HG03175 (cell line): Measurements from ENCODE around the gene KLHL12.

Source experiments
- ATAC-seq: cut with Tn5 transposase; IDR thresholded peaks from one replicate; pipeline ENCODE4 v1.9.1; 2021; ENCODE audit warnings: mild to moderate bottlenecking, moderate library complexity; ENCODE audit not compliant: unreplicated experiment

KLHL12 gene

DNA sequence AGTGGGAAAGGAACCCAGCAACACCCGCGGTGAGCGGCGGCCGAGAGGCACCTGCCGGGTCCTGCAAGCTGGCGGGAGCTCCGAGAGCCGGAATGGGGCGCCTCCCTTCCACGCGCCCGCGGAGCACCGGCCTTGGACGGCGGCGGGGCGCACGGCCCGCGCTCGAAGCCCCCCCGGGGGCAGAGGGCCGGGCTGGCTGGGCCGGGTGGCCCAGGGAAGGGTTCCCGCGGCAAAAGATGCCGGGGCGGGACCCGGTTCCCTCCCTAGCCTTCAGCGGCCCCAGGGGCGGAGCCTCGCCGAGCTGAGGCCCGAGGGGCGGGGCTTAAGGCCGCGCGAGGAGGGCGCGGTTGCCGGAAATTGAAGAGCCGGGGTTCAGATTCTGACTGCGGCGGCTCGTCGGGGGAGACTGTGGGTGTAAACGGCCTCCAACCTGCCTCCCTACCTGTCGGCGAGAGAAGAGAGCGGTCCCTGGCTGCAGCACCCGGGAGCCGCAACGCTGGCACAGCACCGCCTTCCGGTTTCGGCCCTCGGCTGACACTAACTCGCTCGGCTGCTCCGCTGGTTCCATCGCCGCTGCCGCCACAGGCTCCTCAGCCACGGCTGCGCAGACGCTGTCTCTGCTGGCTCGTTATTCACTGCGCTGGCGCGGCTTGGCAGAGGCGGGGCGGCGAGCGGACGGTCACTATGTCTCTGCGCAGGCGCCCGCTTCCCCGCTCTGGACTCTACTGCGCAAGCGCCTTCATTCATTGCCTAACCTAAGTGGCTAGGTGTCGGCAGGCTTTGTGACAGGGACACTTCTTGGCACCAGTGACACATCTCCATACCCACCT lies 38.3 kb downstream of the KLHL12 start, which contains the start of gene RABIF:
RABIF (minus strand) TSS at position 619 of the 830 bp plus-strand sequence; CDS start at position 568, 51 bp downstream.
- ATAC-seq: peak; percentile 89

DNA sequence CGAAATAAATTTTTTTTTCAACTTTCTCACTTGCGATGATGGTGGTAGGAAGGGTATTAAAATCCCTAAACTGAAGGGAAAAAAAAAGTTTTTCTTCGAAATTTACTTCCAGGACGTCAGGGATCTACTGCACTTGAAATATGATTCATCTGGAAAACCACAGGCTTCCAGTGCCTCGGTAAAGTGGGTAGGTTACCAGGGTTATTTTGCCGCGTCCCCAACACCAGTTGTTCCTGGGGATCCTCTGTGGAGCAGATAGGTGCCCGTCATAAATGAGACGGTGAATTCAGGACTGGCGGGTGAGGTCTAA lies 38.9 kb downstream of the KLHL12 start:
- ATAC-seq: no peak

DNA sequence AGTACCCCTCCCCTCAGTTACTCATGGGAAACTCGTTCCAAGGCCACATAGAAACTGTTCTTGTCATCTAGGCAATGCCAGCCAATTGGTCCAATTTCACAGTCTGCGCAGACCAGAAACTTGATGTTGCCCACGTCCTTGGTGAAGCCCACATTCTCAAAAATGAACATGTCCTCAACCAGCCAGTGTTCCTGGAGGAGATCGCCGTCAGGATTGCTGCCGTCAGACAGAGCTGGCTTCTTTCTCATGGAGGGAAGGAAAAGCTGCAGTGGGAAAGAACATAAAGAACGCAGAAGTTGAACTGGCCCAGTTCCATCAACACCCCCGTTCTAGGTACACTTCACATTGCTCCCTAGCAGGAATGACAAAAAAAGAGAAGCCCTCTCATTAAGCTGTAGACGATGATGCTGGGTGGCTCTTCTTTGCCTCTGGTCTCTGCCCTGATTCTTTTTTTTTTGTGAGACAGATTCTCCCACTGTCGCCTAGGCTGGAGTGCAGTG lies 46.0 kb downstream of the KLHL12 start:
- no peak for ATAC-seq

DNA sequence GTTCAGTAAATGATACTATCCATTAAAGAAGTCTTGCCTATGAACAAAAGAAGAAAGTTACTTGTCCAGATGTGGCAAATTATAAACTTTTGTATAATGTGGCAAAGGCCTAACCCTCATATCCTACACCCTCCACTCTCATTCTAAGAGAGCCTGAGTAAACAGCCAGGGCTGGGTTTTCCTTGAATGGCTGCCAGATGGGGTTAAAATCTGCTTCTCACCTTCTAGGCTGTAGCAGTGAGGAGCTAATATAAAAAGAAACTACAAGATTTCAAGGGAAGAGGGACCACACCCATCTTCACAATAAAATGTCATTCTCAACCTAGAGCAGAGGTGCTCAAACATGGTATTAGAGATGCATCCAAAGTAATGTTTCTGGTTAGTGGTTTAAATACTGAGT lies 47.0 kb downstream of the KLHL12 start:
- ATAC-seq: no peak

DNA sequence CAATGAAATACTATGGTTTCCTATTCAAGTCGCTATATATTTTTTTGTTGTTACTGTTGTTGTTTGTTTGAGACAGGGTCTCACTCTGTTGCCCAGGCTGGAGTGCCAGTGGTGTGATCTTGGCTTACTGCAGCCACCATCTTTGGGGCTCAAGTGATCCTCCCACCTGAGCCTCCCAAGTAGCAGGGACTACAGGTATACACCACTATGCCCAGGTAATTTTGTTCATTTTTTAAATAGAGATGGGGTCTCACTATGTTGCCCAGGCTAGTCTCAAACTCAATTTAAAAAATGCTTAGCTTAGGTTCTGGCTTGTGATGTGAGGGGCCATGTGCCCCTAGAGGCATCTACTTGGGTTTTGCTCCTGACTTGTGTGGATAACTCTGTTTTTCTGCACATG lies 47.9 kb downstream of the KLHL12 start:
- no peak for ATAC-seq

DNA sequence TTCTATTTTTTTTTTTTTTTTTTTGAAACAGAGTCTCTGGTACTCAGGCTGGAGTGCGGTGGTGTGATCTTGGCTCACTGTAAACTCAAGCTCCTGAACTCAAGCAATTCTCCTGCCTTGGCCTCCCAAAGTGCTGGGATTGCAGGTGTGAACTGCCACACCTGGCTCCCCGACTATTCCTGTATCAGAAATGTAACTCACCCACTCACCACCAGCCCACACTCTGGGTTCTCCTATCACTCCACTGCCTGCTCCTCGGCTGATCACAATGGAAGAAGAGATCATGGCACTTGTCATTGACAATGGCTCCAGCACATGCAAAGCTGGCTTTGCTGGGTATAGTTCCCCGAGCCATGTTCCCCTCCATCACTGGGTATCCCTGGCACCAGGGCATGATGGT lies 54.0 kb downstream of the KLHL12 start:
- no peak for ATAC-seq

DNA sequence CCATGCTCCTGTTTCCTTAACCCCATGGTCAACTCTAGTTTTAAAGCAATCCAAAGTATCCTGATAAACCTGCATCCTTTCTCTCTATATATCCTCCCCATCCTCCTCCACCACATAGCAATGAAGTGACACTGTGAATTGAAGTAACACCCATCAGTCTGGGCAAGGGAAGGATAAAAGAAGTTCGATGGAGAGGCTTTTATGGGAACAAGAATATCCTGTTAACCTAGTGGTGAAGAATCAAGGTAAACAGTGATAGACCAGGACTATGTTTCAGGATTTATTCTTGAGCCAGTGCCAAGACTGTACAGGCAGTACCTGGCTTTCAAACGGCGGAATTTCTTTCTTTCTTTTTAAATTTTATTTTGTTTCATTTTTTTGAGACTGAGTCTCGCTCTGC lies 55.7 kb downstream of the KLHL12 start:
- ATAC-seq: no peak

DNA sequence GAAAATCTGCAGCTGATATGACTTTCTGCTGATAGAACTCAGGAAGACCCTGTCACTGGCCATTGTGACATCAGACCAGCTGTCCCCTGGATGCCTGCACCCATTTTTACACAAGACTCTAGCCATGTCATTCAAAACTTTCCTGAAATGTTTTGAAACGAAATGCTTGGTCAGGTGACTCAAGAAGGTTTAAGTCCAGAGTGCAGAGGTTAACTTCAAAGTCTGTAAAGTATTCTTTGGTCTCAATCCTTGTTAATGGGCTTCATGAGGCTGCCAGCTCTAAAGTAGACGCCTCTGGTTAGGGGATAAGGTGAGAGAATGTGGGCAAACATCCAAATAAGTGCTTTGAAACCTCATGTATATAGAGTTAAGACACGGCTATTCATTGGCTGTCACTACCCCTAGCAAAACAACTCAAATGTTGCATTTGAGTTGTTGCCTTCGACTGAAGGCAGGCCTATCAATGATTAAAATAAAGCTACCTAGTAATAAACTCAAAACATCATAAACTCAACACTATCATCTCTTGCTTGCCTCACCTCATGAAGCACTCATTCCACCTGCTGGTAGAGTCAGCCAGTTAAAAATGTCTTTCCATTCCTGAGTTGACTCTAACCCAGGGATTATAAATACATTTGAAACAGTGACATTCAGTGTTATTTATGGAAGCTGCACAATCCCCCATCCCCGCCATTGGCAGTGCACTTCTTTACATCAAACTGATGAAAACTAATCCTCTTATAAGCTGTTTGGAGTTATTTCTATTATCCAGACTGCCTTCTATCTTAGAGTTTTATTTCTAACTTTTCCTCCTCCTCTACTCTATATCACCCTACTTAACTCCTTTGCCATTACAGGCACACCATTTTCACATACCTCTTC lies 64.1 kb downstream of the KLHL12 start:
- ATAC-seq: no peak

DNA sequence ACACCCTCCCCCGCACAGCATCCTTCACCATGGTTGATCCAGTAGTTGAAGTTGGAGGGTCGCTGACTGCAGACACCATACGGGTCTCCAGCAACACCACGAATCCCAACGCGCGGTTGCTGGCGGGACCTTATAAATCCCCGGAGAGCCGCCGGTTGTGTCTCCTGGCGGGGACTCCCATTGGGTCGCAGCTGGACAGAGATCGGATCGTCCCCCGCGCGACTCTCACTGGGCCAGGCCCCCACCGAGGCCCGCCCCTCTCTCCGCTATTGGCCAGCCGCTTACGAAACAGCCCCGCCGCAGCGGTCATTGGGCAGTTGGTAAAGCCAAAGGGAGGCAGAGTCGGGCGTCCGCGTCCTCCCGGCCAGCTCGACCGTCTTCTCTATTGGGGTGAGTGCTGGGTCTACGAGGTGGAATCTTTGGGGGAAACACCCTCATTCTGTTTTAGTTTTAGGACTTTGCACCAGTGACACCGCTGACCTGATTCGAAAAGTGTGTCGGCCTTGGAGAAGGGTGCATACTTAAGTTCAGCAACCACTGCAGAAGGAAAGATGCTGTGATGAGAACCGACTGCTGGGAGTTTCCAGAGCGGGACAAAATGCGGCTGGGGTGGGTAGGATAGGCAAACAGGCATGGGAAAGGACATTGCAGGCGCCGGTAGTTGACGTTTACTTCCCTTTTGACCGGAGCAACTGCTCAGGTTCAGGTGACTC lies 65.5 kb downstream of the KLHL12 start:
- peak; percentile 74 for ATAC-seq

DNA sequence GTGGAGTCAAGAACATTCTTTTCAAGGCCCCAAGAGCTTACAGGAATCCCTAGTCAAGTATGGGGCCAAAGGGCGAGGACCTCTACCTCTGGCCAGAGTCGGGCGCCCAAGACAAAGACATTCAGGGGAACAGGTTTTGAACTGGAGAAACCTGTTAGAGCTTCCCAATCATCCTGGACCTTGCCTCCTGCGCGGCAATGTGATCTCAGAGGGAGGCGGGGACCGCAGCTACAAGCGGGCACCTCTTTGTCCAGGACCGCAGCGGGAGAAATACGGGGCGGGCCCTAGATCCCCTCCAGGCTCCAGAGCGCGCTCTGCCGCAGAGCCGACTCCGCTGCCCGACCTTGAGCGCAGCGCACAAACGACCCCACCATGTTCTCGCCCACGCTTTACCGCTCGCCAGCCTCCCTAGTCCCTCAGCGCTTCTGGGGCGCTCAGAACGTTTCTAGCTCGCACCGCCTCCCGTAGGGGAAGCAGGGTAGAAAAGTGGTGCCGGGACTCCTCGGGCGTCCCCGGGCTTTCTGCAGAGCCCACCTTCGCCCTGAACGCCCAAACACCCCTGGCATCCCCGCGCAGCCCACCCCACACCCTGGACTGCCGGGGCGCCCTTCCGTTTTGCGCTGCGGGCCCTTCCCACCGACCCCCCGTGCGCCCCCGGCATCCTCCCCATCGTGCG lies 66.2 kb downstream of the KLHL12 start:
- ATAC-seq: no peak

DNA sequence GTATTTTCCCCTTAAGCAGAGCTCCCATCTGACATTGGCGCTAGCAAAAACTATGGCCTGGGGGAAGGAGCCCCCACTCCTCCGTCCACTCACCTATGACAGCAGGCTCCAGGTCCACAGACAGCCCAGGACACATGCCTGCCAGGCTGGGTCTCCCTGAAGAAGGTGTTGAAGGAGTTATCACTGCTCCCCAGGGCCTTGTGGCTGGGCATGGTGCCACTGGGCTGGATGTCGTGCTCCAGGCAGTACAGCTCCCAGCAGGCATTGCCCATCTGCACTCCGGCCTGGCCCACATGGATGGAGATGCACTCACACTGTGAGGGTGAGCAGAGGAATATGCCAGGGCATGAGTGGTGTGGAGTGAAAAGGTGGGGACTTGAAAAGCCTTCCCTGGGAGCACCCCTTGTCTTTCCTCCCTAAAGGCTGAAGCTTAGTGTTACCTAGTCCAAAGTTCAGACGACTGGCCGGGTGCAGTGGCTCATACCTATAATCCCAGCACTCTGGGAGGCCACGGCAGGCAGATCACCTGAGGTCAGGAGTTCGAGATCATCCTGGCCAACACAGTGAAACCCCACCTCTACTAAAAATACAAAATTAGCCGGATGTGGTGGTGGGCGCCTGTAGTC lies 68.1 kb downstream of the KLHL12 start:
- no peak for ATAC-seq

DNA sequence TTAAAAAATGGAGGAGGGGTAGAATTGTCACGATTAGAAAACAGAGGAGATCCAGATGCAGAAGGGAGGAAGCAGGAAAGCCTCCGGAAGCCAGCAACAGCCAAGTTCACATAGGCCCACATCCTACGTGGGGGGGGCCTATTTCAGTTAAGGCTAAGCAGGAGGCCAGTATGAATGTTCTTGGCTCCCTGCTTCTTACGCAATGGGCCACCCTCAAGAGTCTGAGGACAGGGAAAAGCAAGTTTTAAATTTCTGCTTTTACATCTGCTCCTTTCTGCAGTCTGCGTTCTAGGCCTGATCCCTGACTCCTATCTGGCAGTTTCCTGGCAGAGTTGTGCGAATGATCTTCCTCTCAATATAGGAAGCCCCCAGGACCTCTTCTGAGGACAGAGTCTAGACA lies 68.7 kb downstream of the KLHL12 start:
- ATAC-seq: no peak

DNA sequence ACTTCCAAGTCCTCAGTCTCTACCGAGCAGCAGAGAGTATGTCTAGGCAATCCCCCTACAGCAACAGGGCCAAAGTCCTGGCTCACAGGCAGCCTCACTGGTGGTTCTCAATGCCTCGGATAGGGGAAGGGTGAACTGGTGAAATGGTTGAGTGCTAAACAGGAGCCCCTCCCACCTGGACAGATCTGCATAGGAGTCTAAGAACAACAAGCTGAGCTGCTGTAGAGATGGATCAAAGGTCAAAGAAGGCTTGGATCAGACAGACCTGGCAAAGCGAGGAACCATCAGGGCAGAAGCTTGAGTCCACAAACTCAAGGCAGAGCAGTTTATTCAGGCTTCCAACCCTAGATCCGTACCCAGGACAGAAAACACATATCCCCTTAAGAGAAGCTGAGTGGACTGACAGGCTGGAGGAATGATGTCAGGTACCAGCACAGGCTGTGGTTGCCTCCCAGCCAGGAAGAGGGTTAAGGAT lies 69.9 kb downstream of the KLHL12 start:
- ATAC-seq: no peak

DNA sequence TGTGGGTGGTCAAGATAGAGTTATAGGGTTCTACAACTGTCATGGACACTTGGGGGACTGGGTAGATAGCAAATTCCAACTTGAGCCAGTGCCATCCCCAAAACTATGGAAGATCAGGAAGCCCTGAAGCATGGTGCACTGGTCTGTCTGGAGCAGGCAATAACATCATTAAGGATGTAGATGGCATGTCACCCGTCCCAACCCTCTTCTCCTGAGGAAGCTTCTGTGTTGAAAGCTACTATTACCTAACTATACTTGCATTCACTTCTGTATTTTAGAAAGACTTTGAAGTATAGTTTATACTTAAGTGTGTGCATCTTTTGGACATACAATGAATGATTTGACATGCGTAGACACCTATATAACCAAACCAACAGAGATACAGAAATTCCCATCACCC lies 71.0 kb downstream of the KLHL12 start:
- ATAC-seq: no peak

DNA sequence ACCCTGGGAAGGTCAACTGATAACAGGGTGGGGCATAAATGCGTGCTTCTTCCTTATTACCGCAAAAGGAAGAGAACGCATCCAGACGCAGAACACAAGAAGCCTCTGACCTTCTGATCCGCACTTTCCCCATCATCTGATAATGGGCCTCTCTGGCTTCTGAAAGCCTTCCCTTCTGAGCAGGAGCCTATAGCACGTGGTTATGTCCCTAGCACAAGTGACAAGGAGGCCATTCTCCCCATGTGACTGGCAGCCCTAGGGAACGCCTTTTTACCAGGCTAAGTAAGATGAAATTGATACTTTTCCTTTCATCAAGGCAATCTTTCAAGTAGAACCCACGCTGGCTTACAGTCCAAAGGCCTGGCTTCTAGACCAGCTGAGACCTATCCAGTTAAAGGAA lies 72.2 kb downstream of the KLHL12 start:
- no peak for ATAC-seq

DNA sequence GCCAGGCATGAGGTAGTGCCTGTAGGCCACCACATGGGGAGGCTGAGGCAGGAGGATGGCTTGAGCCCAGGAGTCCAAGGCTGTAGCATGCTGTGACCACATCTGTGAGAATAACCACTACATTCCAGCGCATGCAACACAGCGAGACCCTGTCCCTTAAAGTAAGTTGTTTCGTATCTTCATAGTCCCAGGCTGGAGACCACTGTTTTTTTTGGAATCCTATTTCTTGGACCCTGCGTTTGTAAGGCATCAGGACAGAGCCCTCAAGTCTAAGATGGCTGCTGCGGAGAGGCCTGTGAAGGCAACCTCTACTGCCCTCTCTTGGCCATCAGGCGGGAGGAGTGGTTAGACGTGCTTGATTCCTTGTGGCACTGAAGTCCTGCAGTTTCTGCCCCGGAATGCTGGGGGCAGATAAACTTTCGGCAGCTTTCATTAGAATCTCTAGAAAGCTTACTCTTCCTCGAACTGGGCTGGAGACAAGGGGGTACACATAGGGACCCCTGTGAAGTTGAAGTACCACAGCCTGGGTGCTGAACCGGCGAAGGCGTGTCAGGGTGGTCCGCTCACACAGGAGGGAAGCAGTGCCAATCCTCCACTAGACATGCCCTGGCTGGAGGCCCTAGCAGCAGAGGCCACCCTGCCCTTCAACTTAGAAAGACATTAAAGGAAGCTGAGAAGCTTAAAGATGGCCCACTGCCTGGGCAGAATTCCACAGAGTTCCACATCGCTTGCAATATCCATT lies 74.7 kb downstream of the KLHL12 start:
- no peak for ATAC-seq

DNA sequence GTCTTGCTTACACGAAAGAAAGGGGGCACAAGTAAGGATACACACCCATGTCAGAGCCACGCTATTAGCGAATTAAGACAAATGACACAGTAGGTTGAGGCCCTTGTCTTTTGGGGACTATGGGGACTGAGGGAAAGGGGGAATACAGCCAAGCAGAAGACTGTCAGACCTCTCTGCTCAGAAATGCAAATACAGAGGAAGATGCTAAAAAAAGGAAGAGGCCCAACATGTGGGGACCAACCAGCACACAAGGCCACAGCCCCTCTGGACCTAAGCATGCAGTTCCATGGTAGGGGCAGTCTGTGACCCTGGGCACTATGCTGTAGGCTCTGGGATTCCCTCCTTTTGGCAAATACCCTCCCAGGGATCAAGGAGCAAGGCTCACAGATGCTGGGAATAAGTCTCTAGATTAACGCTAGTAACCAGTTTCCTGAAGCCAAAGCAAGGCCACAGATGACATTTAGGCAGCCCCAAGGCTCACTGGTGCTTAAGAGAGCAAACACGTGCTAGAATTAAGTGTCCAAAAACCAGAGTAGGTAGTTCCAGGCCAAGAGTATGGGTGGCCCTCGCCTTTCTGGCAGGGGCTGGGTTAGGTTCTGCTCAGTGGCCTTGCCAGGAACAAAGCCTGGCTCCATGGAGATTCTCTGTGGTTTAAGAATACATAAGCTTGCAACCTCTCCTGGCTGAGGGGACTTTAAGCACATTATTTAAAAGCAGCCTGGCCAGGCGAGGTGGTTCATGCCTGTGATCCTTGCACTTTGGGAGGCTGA lies 76.3 kb downstream of the KLHL12 start:
- ATAC-seq: no peak

DNA sequence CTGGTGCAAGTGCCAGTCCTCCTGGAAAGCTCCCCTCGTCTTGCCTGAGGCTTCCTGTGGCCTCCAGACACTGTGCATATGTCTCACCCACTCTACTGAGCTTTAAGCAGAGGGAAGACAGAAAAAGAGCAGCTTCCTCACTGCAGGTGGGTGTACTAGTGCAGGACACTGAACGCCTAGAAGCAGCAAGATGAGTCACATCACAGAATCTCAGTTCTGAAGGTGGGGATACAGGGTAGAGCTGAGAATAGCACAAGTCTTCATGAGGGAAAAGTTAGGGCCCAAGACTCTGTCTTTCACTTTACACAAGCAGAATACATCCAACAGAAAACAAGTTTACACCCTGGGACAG lies 78.9 kb downstream of the KLHL12 start:
- ATAC-seq: no peak

DNA sequence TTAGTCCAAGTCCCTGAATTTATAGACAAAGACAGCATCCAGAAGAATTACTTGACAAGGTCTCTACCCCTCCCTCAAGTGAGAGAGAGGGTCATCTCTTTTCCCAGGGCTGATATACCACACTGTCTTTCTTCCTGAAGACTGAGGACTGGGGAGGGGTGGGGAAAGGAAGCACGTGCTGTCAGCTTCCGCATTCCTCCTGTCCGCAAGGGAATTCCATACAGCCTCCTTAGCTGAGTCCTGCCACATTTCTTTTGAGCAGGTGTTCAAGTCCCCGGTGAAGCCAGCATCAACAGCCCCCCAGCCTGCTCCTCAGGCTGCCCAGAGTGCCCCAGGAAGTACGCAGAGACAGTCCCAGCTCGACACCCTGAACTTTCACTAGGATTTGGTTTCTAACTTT lies 82.1 kb downstream of the KLHL12 start:
- ATAC-seq: no peak
